HepG2 (cell line): ENCODE results near the gene CASS4. TPM values are rescaled to one million over a fixed set of nuclear protein-coding genes. Genes with fewer than 3 reads are reported as not detected.

Experiments
- ASH2L ChIP-seq: fragments of 300-600, 200-600 bp; sonication (generic); IDR thresholded peaks from 2 replicates; pipeline ENCODE4 v1.7.0; 2017; ENCODE audit warnings: low read depth, mild to moderate bottlenecking, moderate library complexity, mixed read lengths, low read length; ENCODE audit not compliant: insufficient read length
- ISX ChIP-seq: sonication (generic); formaldehyde crosslinking; conservative IDR thresholded peaks from 2 replicates; pipeline ENCODE4 v1.5.0; 2020; ENCODE audit warnings: missing genetic modification reagents
- MXD4 ChIP-seq: IDR thresholded peaks from 2 replicates; pipeline ENCODE4 v1.6.1; 2016; ENCODE audit warnings: mild to moderate bottlenecking, missing biosample characterization, missing genetic modification reagents
- PAF1 ChIP-seq: IDR thresholded peaks from 2 replicates; pipeline ENCODE4 v1.6.1; 2016; ENCODE audit warnings: missing genetic modification reagents, missing compliant biosample characterization
- RFX3 ChIP-seq: IDR thresholded peaks from 2 replicates; pipeline ENCODE4 v1.6.1; 2016; ENCODE audit warnings: missing biosample characterization, missing genetic modification reagents
- SYNCRIP ChIP-seq: fragments of 200-400 bp; formaldehyde crosslinking; IDR thresholded peaks from 2 replicates; pipeline ENCODE4 v1.6.1; 2018; ENCODE audit warnings: mild to moderate bottlenecking, low read depth, low read length; ENCODE audit not compliant: insufficient read depth
- ZFP82 ChIP-seq: sonication (generic); formaldehyde crosslinking; IDR thresholded peaks from 2 replicates; pipeline ENCODE4 v1.5.1; 2020; ENCODE audit warnings: mild to moderate bottlenecking, missing genetic modification reagents, borderline replicate concordance
- ZNF317 ChIP-seq: sonication (generic); formaldehyde crosslinking; IDR thresholded peaks from 2 replicates; pipeline ENCODE4 v1.5.0; 2020; ENCODE audit warnings: mild to moderate bottlenecking, missing genetic modification reagents
- ZNF382 ChIP-seq: sonication (generic); formaldehyde crosslinking; IDR thresholded peaks from 2 replicates; pipeline ENCODE4 v1.5.0; 2020; ENCODE audit warnings: missing genetic modification reagents, mild to moderate bottlenecking, borderline replicate concordance
- ZNF746 ChIP-seq: sonication (generic); formaldehyde crosslinking; IDR thresholded peaks from 2 replicates; pipeline ENCODE4 v1.8.0; 2022; ENCODE audit warnings: mild to moderate bottlenecking, missing genetic modification reagents
- ZNF776 ChIP-seq: sonication (generic); formaldehyde crosslinking; IDR thresholded peaks from 2 replicates; pipeline ENCODE4 v1.4.0; 2020; ENCODE audit warnings: mild to moderate bottlenecking, missing genetic modification reagents
- polyA plus RNA-seq, 8 experiments: library from polyadenylated mRNA; depleted of rRNA in 3 of 8; stranded (reverse) in 7 of 8; unstranded in 1 of 8; fragments of >200 nt; fragmentation: Illumina TruSeq in 4 of 8; extraction: Trizol in 4 of 8; gene quantifications; 2 replicates each; pipeline versions ENCODE4 v1.2.1 to v1.2.3, GENCODE V29; 2011 to 2016; ENCODE audit warnings: low read depth in 4 of 8, missing spikeins in 1 of 8, mixed read lengths in 1 of 8; ENCODE audit not compliant: insufficient read depth in 1 of 8
- total RNA-seq, 5 experiments: library from RNA; depleted of rRNA; stranded (reverse); fragments of >200 nt; fragmentation: Illumina TruSeq; extraction: Trizol; gene quantifications; 2 replicates each; pipeline ENCODE4 v1.2.3, GENCODE V29; 2016; ENCODE audit warnings: low read depth in 1 of 5
- TF ChIP-seq, protein P1 (sequence below): sonication (generic); formaldehyde crosslinking; IDR thresholded peaks from 2 replicates; pipeline ENCODE4 v1.4.0; 2020; ENCODE audit warnings: mild to moderate bottlenecking, missing genetic modification reagents
- TF ChIP-seq, protein P2 (sequence below), 2 experiments: fragments of 450-650 bp in 1 of 2; sonication (generic) in 1 of 2; formaldehyde crosslinking; IDR thresholded peaks; 2 replicates each; pipeline versions ENCODE4 v1.5.0 to v1.8.0; 2020 to 2022; ENCODE audit warnings: mild to moderate bottlenecking in 1 of 2, missing genetic modification reagents in 1 of 2
- TF ChIP-seq, protein P3 (sequence below): sonication (generic); formaldehyde crosslinking; IDR thresholded peaks from 2 replicates; pipeline ENCODE4 v1.9.0; 2022; ENCODE audit warnings: missing genetic modification reagents, mild to moderate bottlenecking, borderline replicate concordance
- TF ChIP-seq, protein P4 (sequence below): sonication (generic); formaldehyde crosslinking; IDR thresholded peaks from 2 replicates; pipeline ENCODE4 v1.5.0; 2020; ENCODE audit warnings: mild to moderate bottlenecking, missing genetic modification reagents, moderate library complexity

The CASS4 gene
- total and polyA plus RNA-seq, 2 of the 13 experiments (the other 11 are each of a cell fraction or from before 2014, with no cell fraction given) = 0.17 to 0.49 TPM

DNA sequence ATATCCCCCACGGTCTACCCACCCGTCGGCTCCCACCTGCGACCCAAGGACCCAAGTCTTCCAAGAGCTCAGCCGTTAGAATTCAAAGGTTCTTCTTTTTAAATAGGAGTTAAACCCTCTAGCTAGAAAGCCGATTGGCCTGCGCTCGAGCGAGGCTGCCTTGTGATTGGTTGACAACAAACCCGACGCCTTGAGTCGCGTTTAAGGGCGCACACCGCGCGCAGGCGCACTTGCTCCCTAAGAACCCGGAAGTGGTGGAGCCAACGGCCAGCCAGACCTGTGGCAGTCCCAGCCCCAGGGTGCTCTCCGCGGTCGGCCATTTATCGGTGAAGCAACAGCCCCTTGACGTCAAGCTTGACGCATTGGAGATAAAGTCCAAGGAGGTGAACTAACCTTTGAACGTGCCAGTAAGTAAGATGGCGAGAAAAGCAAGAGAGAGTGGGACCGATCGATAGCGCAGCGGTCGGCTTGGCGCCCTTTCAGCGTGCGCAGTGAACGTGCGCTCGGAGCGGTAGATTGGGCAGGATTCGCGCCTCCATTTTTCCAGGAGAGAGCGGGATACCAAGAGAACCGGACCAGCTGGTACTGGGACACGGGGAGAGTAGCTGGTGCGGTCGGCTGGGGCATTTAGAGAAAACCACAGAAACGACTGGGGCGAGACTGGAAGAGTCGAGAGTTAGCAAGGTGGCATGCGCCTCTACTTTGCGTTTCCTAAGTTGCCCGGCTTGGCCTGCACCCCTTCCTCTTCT, 19.8 kb upstream of the CASS4 start, which contains the start of the genes AURKA and CSTF1 (continued):
- TF ChIP-seq, protein P1, sequence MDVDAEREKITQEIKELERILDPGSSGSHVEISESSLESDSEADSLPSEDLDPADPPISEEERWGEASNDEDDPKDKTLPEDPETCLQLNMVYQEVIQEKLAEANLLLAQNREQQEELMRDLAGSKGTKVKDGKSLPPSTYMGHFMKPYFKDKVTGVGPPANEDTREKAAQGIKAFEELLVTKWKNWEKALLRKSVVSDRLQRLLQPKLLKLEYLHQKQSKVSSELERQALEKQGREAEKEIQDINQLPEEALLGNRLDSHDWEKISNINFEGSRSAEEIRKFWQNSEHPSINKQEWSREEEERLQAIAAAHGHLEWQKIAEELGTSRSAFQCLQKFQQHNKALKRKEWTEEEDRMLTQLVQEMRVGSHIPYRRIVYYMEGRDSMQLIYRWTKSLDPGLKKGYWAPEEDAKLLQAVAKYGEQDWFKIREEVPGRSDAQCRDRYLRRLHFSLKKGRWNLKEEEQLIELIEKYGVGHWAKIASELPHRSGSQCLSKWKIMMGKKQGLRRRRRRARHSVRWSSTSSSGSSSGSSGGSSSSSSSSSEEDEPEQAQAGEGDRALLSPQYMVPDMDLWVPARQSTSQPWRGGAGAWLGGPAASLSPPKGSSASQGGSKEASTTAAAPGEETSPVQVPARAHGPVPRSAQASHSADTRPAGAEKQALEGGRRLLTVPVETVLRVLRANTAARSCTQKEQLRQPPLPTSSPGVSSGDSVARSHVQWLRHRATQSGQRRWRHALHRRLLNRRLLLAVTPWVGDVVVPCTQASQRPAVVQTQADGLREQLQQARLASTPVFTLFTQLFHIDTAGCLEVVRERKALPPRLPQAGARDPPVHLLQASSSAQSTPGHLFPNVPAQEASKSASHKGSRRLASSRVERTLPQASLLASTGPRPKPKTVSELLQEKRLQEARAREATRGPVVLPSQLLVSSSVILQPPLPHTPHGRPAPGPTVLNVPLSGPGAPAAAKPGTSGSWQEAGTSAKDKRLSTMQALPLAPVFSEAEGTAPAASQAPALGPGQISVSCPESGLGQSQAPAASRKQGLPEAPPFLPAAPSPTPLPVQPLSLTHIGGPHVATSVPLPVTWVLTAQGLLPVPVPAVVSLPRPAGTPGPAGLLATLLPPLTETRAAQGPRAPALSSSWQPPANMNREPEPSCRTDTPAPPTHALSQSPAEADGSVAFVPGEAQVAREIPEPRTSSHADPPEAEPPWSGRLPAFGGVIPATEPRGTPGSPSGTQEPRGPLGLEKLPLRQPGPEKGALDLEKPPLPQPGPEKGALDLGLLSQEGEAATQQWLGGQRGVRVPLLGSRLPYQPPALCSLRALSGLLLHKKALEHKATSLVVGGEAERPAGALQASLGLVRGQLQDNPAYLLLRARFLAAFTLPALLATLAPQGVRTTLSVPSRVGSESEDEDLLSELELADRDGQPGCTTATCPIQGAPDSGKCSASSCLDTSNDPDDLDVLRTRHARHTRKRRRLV (CRISPR knock-in tag) = peak; percentile 97
- TF ChIP-seq ZNF382 (CRISPR knock-in tag) (no peak), ZNF317 (CRISPR knock-in tag) (peak; percentile 91), MXD4 (CRISPR knock-in tag) (peak; percentile 98), ASH2L (peak; percentile 98), ZNF746 (CRISPR knock-in tag) (peak; percentile 87), ZFP82 (CRISPR knock-in tag) (peak; percentile 77; the same call in 1 of the 2 replicates), PAF1 (CRISPR knock-in tag) (no peak; the same call in 1 of the 2 replicates), RFX3 (CRISPR knock-in tag) (peak; percentile 60), SYNCRIP (no peak), ISX (CRISPR knock-in tag) (peak; percentile 74; the same call in 1 of the 2 replicates), ZNF776 (CRISPR knock-in tag) (no peak; the same call in none of the 2 replicates)
- TF ChIP-seq, protein P2, sequence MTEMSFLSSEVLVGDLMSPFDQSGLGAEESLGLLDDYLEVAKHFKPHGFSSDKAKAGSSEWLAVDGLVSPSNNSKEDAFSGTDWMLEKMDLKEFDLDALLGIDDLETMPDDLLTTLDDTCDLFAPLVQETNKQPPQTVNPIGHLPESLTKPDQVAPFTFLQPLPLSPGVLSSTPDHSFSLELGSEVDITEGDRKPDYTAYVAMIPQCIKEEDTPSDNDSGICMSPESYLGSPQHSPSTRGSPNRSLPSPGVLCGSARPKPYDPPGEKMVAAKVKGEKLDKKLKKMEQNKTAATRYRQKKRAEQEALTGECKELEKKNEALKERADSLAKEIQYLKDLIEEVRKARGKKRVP (CRISPR knock-in tag; IDR thresholded peaks at IDR 0.05) = peak in 1 of 2 experiments; percentile 87; a peak in 2 of 4 replicates
- TF ChIP-seq, protein P3, sequence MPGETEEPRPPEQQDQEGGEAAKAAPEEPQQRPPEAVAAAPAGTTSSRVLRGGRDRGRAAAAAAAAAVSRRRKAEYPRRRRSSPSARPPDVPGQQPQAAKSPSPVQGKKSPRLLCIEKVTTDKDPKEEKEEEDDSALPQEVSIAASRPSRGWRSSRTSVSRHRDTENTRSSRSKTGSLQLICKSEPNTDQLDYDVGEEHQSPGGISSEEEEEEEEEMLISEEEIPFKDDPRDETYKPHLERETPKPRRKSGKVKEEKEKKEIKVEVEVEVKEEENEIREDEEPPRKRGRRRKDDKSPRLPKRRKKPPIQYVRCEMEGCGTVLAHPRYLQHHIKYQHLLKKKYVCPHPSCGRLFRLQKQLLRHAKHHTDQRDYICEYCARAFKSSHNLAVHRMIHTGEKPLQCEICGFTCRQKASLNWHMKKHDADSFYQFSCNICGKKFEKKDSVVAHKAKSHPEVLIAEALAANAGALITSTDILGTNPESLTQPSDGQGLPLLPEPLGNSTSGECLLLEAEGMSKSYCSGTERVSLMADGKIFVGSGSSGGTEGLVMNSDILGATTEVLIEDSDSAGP = peak; percentile 98
- TF ChIP-seq, protein P4, sequence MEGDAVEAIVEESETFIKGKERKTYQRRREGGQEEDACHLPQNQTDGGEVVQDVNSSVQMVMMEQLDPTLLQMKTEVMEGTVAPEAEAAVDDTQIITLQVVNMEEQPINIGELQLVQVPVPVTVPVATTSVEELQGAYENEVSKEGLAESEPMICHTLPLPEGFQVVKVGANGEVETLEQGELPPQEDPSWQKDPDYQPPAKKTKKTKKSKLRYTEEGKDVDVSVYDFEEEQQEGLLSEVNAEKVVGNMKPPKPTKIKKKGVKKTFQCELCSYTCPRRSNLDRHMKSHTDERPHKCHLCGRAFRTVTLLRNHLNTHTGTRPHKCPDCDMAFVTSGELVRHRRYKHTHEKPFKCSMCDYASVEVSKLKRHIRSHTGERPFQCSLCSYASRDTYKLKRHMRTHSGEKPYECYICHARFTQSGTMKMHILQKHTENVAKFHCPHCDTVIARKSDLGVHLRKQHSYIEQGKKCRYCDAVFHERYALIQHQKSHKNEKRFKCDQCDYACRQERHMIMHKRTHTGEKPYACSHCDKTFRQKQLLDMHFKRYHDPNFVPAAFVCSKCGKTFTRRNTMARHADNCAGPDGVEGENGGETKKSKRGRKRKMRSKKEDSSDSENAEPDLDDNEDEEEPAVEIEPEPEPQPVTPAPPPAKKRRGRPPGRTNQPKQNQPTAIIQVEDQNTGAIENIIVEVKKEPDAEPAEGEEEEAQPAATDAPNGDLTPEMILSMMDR (CRISPR knock-in tag) = peak; percentile 39; the same call in 1 of the 2 replicates
